Dedifferentiated amniotic fluid mesenchymal stem cell (primary cell): ENCODE results near the gene GPC6.
"Not testable (repeated sequence)": the region's sequence is repeated elsewhere in the genome, so short reads cannot be mapped to it uniquely, and the experiment has no call there.

Experiments used
- DNase-seq: peaks from one replicate; pipeline ENCODE4 v3.0.0-alpha.2; 2016; ENCODE audit errors: extremely low spot score

The GPC6 gene

DNA sequence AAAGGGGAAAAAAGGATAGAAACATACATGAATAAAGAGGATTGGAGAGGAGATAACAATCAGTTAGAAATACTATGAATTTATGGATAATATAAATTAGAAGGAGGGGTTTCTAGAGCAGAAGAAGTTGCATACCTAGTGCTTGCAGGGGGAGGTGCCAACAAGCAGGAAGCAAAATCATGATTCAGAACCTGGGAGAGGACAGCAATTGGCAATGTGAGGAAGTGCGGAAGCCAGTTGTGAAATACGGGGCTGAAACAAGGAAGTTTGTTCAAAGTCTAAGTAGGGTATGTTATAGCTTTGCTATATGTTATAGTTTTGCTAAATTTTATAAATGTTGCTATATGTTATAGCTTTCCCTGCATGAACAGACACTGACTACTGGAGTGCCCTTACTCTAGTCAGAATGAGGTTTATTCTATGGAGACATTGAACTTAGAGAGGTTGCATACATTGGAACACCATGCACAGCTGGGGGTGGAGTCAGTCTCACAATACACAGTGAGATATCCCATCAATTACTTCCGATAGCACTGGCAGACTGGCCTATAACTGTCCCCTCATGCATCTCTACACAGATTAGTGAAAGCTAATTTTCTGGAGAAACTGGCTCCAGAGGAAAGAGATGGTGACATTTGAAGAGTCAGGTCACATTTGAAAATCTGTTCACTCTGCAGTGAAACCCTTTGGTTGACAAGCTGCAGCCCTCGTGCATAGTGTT is 92.1 kb downstream of the GPC6 start:
- DNase-seq, result no peak

DNA sequence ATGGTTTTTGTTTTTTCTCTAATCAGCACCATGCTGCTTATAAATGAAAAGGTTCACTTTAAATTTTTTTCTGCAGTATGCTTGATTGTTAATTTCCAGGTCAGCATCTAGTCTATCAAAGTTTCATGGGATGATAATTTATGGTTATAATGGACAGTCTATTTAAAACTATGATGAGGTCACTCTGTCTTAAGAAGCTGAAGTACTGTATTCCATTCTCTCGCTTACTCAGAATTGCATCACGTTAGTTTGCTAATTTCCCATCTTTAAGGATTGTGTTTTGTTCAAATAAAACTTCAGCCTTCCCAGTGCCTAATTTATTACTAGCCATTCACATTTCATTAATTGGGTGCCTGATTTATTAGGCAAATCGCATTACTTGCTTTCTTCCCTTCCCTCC is 94.3 kb downstream of the GPC6 start:
- no peak for DNase-seq

DNA sequence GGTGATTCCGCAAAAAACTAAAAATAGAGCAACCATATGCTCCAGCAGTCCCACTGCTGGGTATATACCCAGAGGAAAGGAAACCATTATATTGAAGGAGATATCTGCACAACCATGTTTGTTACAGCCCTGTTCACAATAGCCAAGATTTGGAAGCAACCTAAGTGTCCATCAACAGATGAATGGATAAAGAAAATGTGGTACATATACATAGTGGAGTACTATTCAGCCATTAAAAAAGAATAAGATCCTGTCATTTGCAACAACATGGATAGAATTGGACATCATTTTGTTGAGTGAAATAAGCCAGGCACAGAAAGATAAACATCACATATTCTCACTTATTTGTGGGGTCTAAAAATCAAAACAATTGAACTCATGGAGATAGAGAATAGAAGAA is 97.3 kb downstream of the GPC6 start:
- DNase-seq, result not testable (repeated sequence)

DNA sequence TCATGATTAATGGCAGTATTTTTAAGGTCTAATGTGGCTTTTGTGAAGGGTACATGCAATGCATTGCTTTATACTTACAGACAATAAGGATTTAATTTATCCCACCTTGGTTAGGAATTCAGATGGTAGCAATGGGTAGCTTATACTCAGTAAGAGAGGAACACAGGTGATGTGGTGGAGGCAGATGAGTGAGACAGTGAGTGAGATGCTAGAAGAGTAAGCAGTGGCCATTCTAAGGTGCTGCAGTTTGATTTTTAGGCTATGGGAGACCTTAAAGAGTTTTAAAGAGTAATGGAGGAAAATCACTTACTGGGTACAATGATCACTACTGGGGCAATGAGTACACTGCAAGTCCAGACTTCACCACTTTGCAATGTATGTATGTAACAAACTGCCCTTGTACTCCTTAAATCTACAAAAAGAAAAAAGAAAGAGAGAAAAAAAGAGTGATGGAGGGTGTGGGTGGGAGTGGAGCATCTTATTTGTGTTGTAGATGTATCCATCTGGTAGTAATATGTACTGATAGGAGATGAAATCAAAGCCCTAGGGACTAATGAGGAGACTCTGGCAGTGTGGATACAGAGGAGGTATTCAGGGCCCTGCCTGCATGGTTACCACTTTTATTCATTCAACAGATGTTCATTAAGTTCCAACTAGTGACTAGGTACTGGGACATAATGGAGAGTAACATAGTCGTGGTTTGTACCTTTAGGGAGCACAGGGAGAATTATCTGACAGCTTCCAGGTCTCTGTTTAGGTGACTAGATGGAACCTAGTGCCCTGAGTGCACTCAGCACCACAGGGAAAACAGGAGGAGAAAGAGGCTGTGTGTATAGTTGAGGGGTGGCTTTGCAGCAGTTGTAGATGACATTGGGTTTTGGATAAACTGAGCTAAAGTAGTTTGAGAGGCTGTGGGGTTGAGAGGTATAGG is 99.0 kb downstream of the GPC6 start:
- no peak for DNase-seq

DNA sequence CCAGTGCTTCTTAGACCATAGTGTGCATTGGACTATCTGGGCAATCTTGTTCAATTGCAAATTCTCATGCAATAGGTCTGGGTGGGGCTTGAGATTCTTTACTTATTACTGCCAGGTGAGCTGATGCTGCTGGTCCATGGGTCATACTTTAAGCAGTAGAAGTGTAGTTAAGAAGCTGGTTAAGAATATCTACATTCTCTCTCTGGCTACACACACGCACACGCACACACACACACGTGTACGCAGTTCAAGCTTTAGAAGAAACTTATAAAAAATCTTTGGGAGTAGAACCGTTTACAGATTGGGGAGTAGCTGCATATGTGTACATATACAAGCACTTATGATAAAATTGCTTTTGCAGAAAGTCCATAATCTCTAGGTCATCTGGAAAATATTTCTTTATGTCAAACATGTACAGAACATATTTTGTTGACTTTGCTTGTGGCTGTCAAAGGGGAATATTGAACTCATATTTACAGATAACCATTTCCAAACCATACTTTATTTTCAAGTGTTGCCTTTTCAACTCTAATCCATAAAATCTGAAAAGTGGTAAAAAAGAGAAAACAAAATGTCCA is 99.7 kb downstream of the GPC6 start:
- DNase-seq, result no peak

DNA sequence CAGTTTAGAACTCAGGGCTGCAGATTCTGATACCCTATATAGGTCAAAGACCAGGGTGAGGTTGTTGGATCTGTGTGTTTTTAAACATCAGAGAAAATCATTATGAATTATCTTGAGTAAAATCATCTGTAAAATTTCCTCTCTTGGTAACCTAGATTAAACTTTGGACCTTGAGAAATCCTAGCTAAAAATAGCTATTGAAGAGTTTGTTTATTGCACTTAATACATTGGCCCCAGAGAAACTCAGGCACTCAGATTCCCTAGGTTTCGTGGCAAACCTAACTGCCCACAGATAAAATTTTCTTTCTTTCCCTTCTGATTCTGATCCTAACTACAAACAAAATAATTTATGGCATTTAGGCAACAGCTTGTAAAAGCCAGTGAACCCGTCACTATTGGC is 102.3 kb downstream of the GPC6 start:
- no peak for DNase-seq

DNA sequence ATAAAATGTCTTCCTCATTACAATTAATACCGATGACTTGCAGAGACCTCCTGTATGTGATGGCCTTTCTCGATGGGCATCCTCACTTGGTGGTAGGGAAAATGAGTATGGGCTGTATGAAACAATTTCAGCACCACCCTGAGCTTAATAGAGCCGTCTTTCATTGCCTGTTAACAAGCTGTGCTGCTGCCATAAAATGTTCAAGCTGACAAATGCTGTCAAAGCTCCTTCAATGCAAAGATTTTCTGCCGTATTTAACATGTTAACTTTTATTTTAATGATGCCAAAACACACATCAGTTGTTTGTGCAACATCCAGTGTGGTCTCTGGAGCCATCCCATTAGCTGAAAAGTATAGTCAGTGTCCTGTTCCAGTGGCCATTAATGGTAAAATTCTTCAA is 110.1 kb downstream of the GPC6 start:
- no peak for DNase-seq

DNA sequence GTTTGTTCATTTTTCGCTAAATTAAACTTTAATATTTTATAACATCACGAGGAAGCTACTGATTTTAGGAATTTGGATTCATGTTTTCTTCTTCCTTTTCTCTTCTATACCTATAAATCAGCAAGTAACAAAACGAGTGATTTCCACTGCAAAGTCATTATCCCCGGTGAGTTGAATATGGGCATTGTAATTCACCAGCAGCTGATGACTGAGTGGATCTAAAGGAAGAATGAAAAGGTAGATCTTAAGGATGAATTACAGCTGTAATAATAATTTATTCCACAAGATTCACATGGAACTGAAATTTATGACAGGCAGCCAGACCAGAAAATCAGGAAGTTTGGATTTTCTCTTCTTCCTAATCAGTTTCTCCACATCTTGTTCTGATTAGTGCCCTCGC is 111.4 kb downstream of the GPC6 start:
- DNase-seq, result no peak

DNA sequence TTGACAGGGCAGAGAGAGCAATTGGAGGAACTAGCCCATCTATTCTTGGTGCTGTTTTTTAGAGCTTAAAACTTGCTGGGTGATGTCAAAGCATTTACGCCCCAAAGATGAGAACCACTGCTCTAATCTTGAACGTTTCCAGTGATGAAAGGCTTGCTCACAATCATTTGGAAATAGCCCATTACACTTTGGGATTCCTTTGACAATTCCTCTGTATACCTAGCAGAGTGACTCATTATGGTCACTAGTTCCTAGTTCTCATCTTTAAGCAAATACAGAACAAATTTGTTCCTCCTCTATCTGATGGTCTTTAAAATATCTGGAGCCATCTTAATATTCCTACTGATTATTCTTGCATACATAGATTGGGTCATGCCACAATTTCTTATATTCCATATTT is 112.3 kb downstream of the GPC6 start:
- no peak for DNase-seq

DNA sequence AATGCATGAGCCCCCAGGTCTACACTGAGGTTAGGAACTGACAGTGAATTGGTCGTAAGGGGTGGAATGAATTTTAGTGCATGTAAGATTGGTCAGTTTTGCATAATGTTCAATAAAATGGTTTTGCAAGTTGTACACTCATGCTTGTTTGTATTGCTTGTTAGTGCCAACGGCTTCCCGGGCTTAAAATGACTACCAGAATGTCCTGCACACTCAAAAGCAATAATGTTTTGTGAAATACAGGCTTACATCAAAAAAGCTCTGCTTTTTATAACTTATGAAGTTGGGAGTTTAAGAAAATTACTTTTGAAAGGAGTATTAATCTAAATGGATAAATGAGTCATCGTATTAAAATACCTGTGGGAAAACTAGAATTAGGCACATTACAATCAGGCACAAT is 112.9 kb downstream of the GPC6 start:
- no peak for DNase-seq

DNA sequence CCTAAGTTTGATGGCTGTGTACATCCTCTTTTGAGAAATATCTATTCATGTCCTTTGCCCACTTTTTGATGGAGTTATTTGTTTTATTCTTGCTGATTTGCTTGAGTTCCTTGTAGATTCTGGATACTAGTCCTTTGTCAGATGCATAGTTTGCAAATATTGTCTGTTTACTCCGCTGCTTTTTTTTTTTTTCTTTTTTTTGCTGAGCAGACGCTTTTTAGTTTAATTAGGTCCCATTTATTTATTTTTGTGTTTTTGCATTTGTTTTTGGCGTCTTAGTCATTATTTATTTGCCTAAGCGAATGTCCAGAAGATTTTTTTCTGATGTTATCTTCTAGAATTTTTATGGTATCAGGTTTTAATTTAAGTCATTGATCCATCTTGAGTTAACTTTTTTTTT is 114.9 kb downstream of the GPC6 start:
- no peak for DNase-seq

DNA sequence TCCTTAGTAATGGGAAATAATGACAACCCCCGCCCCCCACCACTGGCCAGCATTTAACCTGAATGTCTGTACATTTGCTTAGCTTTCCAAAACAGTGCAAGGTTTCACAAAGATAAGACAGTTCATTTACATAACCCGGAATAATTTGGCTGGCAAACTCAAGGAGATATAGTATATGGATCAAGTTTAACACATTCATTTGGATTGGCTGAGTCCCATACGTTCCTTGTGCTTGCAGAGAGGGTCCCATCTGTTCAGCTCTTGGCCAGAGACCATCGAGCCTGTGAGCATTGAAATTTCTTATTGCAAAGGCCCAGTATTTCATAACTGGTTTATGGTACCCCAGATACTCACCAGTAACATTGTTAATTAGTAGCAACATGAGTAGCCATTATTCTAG is 116.5 kb downstream of the GPC6 start:
- DNase-seq, result no peak

DNA sequence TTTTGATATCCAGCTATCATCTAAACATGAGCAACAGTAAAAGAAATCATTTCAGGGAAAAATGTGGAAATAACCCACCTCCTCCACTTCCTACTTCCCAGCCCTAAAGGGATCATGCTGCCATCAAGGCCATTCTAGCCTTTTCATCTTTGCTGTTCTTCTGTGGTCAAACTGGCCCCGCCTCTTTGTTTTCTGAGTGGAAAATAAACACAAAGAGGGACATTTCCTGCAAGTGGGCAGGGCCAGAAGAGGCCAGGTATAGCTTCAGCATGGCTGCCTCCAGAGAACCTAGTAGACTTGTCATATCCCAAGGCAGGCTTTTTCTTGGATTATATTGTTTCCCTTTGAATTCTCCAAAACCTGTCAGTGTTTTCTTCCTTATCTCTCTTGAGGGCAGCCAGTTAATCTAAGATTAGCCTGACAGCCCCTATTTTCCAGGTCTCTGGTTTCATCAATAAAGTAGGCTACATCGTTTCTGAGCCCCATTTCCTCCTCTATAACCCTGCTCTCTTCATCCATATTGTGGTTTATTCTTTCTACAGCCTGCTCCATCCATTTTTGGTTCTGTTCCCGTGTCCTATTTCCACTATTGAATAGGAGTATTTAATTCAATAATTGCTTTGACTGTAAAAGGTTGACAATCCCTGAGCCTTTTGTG is 117.6 kb downstream of the GPC6 start:
- DNase-seq, result no peak

DNA sequence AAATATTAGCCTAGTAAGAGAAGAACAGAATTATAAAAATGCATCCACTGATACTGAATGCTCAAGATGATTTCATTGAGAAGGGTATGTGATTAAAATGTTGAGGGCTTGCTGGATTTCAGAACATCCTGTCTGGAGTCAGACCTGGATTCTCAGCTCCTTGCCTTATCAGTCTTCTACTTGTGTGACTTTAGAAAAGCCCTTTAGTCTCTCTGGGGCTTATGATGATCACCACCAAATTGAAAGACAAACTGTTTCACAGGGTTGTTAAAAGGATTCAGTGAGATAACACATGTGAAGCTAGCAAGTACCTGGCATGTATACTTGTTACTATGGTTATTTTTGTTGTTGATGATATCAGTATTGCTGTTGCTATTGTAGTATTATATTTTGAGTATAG is 118.4 kb downstream of the GPC6 start:
- no peak for DNase-seq

DNA sequence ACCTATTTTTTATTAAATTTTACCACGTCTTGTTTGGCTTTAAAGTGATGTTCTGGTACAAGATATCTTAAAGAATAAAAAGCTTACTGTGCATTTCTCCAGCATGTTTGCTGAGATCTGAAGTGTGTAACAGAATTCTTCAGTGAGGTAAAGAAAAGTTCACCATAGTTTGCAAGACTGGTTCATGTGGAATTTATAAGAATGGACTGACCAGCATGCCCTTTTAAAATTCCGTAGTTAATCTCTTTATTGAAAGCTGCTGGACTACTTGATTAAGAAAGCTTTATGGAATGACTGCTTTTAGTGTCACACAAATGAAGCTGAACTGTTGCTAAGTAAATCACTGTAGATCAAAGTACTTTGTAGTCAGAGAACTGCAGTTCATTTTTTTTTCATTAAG is 119.2 kb downstream of the GPC6 start:
- no peak for DNase-seq

DNA sequence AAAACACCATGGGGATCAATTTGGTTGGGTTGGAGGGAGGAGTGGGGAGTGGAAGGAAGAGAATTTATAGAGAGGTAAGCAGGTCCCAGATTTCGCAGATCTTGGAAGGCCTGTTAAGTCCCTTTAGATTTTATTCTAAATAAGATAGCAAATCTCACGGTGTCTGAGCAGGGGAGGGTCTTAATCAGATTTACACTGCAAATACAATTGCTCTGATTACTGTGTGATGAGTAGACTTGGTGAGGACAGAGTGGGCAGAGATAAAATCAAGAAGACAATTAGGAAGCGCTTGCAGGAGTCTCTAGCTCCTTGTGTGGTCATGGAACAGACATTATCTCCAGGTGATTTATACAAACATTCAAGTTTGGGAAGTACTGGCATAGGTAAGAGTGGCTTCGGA is 126.0 kb downstream of the GPC6 start:
- no peak for DNase-seq

DNA sequence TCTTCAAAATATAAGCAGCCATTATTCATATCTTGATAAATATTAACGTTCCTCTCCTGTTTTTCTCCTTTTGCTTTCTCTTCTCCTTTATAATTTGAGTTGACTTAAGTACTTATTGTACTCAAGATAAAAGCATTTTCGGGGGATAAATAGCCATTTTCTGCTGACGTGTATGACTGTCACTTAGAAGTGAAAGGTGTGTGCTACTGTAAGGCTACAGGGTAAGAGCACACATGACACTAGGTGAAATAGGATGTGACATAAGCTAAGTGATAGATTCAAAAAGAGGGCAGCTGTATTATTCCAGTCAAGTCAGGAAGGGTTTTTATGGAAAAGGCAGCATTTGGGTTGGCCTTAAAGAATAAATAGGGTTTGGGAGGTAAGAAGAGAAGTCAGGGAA is 128.5 kb downstream of the GPC6 start:
- no peak for DNase-seq

DNA sequence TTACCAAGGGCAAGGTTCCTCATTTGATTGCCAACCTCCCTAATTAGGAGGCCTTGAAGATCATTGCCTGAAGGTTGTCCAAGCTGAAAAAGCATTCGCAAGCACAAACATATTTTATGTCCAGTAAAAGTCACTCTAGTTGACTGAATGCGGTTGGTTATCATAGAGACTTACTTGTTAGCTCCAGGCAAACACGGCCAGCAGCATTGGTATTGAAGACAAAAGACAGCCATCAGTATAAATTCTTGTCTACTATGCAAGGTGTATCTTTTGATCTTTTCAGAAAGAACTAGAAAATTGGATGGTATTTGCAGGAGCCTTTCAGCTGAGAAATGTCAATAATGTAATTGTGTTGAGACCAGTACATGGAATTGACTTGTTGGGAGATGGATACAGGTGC is 129.9 kb downstream of the GPC6 start:
- no peak for DNase-seq

DNA sequence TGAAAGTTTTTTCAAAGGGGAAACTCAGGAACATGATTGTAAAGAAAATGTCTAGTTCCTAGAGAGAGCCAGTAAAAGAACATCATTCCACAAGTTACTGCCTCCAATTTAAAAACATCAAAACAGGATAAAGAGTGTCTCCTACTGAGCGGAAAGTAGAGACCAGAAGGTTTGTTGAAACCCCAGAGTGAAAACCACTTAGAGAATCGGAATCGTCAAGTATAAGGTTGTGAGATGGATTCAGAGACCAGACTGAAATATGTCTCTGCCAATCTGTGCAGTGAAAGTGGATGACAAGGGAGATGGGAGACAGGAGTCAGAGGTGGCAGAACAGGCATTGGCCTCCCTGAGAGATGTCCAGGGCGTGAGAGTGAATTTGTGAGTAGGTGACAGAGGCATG is 133.4 kb downstream of the GPC6 start:
- no peak for DNase-seq

DNA sequence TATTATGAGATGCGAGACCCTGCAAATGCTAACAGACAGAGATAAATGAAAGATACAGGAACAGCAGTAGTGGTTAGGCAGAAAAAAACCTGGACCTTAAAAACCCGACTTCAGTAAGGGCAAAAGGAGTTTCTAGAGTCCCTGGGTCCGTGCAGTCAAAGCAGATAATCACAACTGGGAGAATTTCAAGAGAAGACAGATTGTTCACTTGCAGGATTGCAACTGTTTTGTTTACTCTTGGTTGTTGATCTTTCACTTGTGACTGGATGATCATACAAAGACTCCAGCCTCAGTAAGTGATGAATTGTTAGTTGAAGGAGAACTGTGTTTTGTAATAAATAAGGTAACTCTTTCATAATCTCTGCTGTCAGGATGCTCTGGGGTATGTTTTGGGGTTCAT is 135.1 kb downstream of the GPC6 start:
- no peak for DNase-seq

DNA sequence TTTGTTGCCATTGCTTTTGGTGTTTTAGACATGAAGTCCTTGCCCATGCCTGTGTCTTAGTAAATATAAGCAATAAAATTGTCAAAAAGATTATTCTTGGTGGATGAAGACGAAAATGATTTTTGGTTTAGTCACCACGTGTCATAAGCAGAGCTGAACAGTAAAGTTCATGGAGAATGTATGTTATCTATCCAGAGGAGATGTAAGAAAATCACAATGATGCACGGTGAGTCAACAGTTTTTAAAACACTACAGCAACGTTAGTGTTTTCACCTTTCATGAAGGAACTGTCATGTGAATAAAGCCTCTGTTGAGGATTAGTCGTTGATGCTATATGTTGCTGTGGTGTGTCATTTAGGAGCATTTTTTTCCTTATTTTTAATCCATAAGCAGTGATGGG is 137.6 kb downstream of the GPC6 start:
- DNase-seq, result no peak

DNA sequence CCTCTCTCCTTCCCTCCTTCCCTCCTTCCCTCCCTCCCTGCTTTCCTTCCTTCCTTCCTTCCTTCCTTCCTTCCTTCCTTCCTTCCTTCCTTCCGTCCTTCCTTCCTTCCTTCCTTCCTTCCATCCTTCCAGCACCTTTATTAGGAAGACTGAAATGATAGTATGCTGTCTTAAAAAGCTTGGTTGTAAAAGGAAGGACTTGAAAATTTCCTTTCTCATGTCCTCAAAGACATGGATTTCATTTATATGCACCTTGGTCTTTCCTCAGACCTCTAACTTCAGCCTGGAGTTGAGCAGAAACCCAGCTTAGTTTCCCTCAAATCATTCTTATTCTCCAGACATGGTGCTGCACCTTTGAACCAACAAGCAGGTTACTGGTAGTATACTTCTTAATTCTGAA is 141.7 kb downstream of the GPC6 start:
- no peak for DNase-seq
